Nephron progenitor cell (in vitro differentiated cells): ENCODE measurements around the gene EXOC6B.

Experiments used
- DNase-seq: peaks from one replicate; pipeline ENCODE4 v3.0.0; 2021
- H3K27ac Mint-ChIP-seq: 2 replicates; pipeline ENCODE4 v1.8.0; 2021; ENCODE audit warnings: mild to moderate bottlenecking, moderate library complexity, mixed read lengths
- H3K27me3 Mint-ChIP-seq: 2 replicates; pipeline ENCODE4 v1.8.0; 2021; ENCODE audit warnings: mild to moderate bottlenecking, low read depth, mixed read lengths; ENCODE audit not compliant: poor library complexity
- H3K36me3 Mint-ChIP-seq: 2 replicates; pipeline ENCODE4 v1.8.0; 2021; ENCODE audit warnings: low read depth, mixed read lengths
- H3K4me1 Mint-ChIP-seq: 2 replicates; pipeline ENCODE4 v1.8.0; 2021; ENCODE audit warnings: mixed read lengths
- H3K4me3 Mint-ChIP-seq: 2 replicates; pipeline ENCODE4 v1.8.0; 2021; ENCODE audit warnings: mild to moderate bottlenecking, moderate library complexity, mixed read lengths
- H3K9me3 Mint-ChIP-seq: 2 replicates; pipeline ENCODE4 v1.8.0; 2021; ENCODE audit warnings: mild to moderate bottlenecking, moderate library complexity, mixed read lengths
- CTCF ChIP-seq: fragments of 200-600 bp; sonication (generic); IDR thresholded peaks from 2 replicates; pipeline ENCODE4 v1.5.0; 2021; ENCODE audit warnings: antibody characterized with exemption

The EXOC6B gene

GRCh38 chr2:72144274-72144631 lies 681.6 kb downstream of the EXOC6B start:
- peaks cover 48% of the 10 kb centered on the region for H3K4me1 Mint-ChIP-seq

GRCh38 chr2:72143441-72144273 lies 682.2 kb downstream of the EXOC6B start:
- Mint-ChIP-seq H3K4me3 (peak overlapping the region; percentile 71), H3K9me3 (peaks cover 6% of the 10 kb centered on the region), H3K36me3 (no peaks in the 10 kb centered on the region), H3K4me1 (peaks cover 42% of the 10 kb centered on the region), H3K27me3 (peaks cover 95% of the 10 kb centered on the region), H3K27ac (no peak overlapping the region)
- no peak for TF ChIP-seq CTCF
- peak; percentile 52 for DNase-seq

More at GRCh38 chr2:72144274-72144631, 681.6 kb downstream of the EXOC6B start:
- TF ChIP-seq CTCF, result no peak
- DNase-seq, result no peak
- Mint-ChIP-seq H3K27ac (no peak overlapping the region), H3K36me3 (no peaks in the 10 kb centered on the region), H3K9me3 (peaks cover 6% of the 10 kb centered on the region), H3K27me3 (peaks cover 98% of the 10 kb centered on the region), H3K4me3 (peak overlapping the region; percentile 71)

GRCh38 chr2:72142570-72143440 lies 683.0 kb downstream of the EXOC6B start:
- H3K4me3 Mint-ChIP-seq, result peak overlapping the region; percentile 40
- H3K4me1 Mint-ChIP-seq, result peaks cover 35% of the 10 kb centered on the region
- peak; percentile 76 for DNase-seq
- H3K27me3 Mint-ChIP-seq, result peaks cover 87% of the 10 kb centered on the region
- no peaks in the 10 kb centered on the region for H3K36me3 Mint-ChIP-seq
- no peak overlapping the region for H3K27ac Mint-ChIP-seq
- peaks cover 6% of the 10 kb centered on the region for H3K9me3 Mint-ChIP-seq
- TF ChIP-seq CTCF, result no peak

- no peak for DNase-seq
- peaks cover 84% of the 10 kb centered on the region for H3K27me3 Mint-ChIP-seq
- peaks cover 36% of the 10 kb centered on the region for H3K4me1 Mint-ChIP-seq
- H3K36me3 Mint-ChIP-seq, result no peaks in the 10 kb centered on the region
- TF ChIP-seq CTCF, result no peak
- no peak overlapping the region for H3K27ac Mint-ChIP-seq
- H3K9me3 Mint-ChIP-seq, result peaks cover 5% of the 10 kb centered on the region
- H3K4me3 Mint-ChIP-seq, result no peak overlapping the region
Observed at GRCh38 chr2:72141881-72142451, 683.9 kb downstream of the EXOC6B start.

- H3K27ac Mint-ChIP-seq, result no peak overlapping the region
- no peaks in the 10 kb centered on the region for H3K36me3 Mint-ChIP-seq
- TF ChIP-seq CTCF, result no peak
- H3K4me3 Mint-ChIP-seq, result no peak overlapping the region
- peaks cover 80% of the 10 kb centered on the region for H3K27me3 Mint-ChIP-seq
- DNase-seq, result no peak
- H3K9me3 Mint-ChIP-seq, result no peaks in the 10 kb centered on the region
- peaks cover 36% of the 10 kb centered on the region for H3K4me1 Mint-ChIP-seq
Observed at GRCh38 chr2:72141032-72141645, 684.7 kb downstream of the EXOC6B start.
